Measurements from ENCODE around the gene MRGPRD.

Gene MRGPRD

DNA sequence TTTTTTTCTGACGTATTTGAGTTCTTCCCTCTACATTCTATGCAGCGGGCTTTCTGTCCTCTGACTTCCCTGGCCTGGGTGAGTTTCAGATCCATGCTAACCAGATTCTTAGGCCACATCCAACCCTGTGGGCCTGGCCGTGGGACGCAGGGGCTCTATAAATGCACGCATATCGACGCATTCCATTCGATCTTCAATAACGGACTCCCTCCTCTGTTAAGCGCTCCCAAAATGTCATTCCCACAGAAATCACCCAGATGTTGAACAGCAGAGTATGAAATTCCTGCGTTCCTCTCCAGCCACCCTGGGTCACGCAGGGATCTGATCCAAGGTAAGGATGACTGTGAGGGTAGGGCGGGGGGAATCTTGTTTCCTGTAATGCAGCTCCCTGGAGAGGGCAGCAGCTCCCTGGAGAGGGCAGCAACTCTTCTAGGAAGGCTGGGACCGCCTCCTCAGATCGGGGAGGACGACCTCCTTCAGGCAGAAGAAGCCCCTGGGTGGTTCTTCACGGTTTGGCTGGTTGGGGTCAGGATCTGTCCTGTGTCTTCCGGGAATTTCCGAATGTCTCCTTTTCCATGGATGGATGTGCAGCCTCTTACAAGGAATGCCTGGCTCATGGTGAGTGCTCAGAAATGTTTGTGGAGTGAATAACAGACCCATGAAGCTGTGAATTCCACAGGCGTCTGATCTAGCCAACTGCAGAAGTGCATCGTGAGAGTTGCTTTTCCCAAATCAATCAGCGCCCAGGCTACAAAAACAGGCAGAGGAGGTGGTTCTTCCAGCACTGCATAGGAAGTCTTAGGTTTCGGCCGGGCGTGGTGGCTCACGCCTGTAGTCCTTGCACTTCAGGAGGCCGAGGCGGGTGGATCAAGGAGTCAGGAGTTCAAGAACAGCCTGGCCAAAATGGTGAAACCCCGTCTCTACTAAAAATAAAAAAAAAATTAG, 12.2 kb downstream of the MRGPRD start:
- no peak overlapping the region for H2AFZ ChIP-seq (ENCODE audit: low read depth, low read length)
- TF ChIP-seq, protein P1, sequence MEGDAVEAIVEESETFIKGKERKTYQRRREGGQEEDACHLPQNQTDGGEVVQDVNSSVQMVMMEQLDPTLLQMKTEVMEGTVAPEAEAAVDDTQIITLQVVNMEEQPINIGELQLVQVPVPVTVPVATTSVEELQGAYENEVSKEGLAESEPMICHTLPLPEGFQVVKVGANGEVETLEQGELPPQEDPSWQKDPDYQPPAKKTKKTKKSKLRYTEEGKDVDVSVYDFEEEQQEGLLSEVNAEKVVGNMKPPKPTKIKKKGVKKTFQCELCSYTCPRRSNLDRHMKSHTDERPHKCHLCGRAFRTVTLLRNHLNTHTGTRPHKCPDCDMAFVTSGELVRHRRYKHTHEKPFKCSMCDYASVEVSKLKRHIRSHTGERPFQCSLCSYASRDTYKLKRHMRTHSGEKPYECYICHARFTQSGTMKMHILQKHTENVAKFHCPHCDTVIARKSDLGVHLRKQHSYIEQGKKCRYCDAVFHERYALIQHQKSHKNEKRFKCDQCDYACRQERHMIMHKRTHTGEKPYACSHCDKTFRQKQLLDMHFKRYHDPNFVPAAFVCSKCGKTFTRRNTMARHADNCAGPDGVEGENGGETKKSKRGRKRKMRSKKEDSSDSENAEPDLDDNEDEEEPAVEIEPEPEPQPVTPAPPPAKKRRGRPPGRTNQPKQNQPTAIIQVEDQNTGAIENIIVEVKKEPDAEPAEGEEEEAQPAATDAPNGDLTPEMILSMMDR (IDR thresholded peaks at IDR 0.05; ENCODE audit: borderline replicate concordance, extremely low read depth, low read length, poor library complexity, severe bottlenecking), result no peak
- no peaks in the 10 kb centered on the region for H4K20me1 ChIP-seq (ENCODE audit: insufficient read depth, low read length)
- DNase-seq (no peak), ATAC-seq (ENCODE audit: insufficient read depth, low read depth) (no peak)
- H3K27ac ChIP-seq (ENCODE audit: low read length), result no peak overlapping the region
- H3K36me3 ChIP-seq (ENCODE audit: insufficient read depth, low read length), result no peaks in the 10 kb centered on the region
- no peaks in the 10 kb centered on the region for H3K9me3 ChIP-seq (ENCODE audit: insufficient read depth, low read length, severe bottlenecking)
- H3K27me3 ChIP-seq (ENCODE audit: insufficient read depth, low read length, poor library complexity), result no peaks in the 10 kb centered on the region
- no peaks in the 10 kb centered on the region for H3K79me2 ChIP-seq (ENCODE audit: insufficient read depth, low read length)
- no peak overlapping the region for H3K4me3 ChIP-seq (ENCODE audit: low read depth in 1 of 2, low read length in 2 of 2)
- no peak overlapping the region for H3K9ac ChIP-seq (ENCODE audit: low read depth, low read length)
- no peaks in the 10 kb centered on the region for H3K4me1 ChIP-seq (ENCODE audit: insufficient read depth, low read length)
- no peak overlapping the region for H3K4me2 ChIP-seq (ENCODE audit: insufficient read depth, low read length)

DNA sequence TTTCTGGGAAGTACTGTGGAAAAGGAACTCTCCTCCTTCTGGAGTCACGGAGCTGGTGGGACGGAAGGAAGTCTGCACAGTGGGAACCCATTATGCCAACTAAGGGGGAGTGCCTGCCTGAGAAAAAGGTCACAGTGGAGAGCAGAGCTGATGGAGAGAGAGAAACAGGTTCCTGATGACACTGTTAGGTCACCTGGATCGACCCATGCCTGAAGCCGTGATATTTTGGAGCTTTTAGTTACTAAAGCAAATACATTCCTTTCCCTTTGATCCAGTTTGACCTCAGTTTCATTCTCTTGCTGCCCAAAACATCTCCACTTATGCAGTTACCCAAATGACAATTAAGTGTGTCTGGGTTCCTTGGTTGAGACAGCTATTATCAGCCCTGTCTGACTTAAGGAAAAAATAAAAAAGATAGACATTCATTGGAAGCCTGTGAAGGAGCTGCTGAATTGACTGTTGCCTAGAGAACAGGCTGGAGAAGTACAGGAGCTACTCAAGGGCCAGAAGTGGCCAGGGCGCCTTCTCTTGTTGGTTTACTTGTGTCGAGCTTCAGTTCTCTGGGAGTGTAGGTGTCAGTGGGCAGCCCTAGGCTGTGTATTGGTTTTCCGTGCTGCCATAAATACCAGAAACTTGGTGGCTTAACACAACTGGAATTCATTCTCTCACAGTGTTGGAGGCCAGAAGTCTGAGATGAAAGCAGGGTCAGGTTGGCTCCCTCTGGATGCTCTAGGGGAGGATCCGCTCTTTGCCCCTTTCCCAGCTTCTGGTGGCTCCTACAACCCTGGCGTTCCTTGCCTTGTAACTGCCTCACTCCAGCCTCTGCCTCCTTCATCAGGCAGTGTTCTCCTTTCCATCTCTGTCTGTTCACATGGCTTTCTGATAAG, 13.6 kb downstream of the MRGPRD start:
- TF ChIP-seq, protein P1 (IDR thresholded peaks at IDR 0.05; ENCODE audit: borderline replicate concordance, extremely low read depth, low read length, poor library complexity, severe bottlenecking), result no peak
- TF ChIP-seq EZH2 (IDR thresholded peaks at IDR 0.05; ENCODE audit: borderline replicate concordance, low read depth, low read length, severe bottlenecking), result no peak
- no peaks in the 10 kb centered on the region for H3K36me3 ChIP-seq (ENCODE audit: insufficient read depth, low read length)
- H4K20me1 ChIP-seq (ENCODE audit: insufficient read depth, low read length), result no peaks in the 10 kb centered on the region
- no peaks in the 10 kb centered on the region for H3K9me3 ChIP-seq (ENCODE audit: insufficient read depth, low read length, severe bottlenecking)
- no peak overlapping the region for H3K27ac ChIP-seq (ENCODE audit: low read length)
- H2AFZ ChIP-seq (ENCODE audit: low read depth, low read length), result no peak overlapping the region
- H3K27me3 ChIP-seq (ENCODE audit: insufficient read depth, low read length, poor library complexity), result no peaks in the 10 kb centered on the region
- no peaks in the 10 kb centered on the region for H3K79me2 ChIP-seq (ENCODE audit: insufficient read depth, low read length)
- H3K4me1 ChIP-seq (ENCODE audit: insufficient read depth, low read length), result no peaks in the 10 kb centered on the region
- no peak overlapping the region for H3K4me3 ChIP-seq (ENCODE audit: low read depth in 1 of 2, low read length in 2 of 2)
- H3K4me2 ChIP-seq (ENCODE audit: insufficient read depth, low read length), result no peak overlapping the region
- ATAC-seq (ENCODE audit: insufficient read depth, low read depth) (no peak), DNase-seq (no peak)
- no peak overlapping the region for H3K9ac ChIP-seq (ENCODE audit: low read depth, low read length)

DNA sequence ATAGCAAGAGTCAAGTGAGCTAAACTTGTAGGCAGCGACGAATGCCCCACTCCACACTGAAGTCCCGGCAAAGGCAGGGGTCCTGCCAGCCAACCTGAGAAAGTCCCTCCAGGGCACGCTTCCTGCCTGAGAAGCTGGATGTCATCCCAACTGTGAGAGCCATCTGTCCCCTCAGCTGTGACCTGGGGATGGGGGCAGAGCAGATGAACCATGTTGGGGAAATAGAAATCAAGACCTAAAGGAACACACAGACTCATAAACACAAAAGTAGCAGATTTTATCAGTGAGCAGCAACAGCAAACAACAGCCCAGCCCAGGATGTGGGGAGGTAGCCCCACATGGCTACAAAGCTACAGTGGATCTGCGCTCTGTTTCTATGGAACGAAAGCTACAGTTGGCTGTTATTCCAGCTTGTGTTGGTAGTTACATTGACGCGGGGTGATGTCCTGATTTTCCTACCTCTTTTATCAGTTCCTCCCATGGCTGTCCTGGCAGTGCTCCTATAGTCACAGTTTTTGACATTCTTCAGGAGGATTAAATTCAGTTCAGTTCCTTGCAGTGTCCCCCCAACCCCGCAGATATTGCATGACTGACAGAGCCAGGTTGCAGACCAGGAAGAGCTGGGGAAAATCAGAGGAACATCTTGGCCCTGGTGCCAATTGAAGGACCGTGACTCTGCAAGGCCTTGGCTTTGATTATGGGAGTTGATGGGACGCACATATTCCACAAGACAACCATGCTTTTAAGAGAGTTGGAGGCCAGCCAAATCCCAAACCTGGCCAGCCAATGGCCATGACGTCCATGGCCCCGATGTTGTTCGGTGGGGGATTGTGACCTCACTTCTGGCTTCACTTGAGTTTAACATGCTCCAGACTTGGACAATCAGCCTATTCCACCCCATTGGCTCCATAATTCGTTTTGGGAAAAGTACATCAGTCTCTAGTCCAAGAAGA, 14.6 kb downstream of the MRGPRD start:
- no peak for DNase-seq
- ATAC-seq (ENCODE audit: insufficient read depth, low read depth), result no peak
- Histone ChIP-seq H3K36me3 (ENCODE audit: insufficient read depth, low read length) (no peaks in the 10 kb centered on the region), H3K4me3 (ENCODE audit: low read depth in 1 of 2, low read length in 2 of 2) (no peak overlapping the region), H3K4me1 (ENCODE audit: insufficient read depth, low read length) (no peaks in the 10 kb centered on the region), H3K9ac (ENCODE audit: low read depth, low read length) (no peak overlapping the region), H3K27ac (ENCODE audit: low read length) (no peak overlapping the region), H3K27me3 (ENCODE audit: insufficient read depth, low read length, poor library complexity) (no peaks in the 10 kb centered on the region), H2AFZ (ENCODE audit: low read depth, low read length) (no peak overlapping the region), H4K20me1 (ENCODE audit: insufficient read depth, low read length) (no peaks in the 10 kb centered on the region), H3K4me2 (ENCODE audit: insufficient read depth, low read length) (no peak overlapping the region), H3K79me2 (ENCODE audit: insufficient read depth, low read length) (no peaks in the 10 kb centered on the region), H3K9me3 (ENCODE audit: insufficient read depth, low read length, severe bottlenecking) (no peaks in the 10 kb centered on the region)
- TF ChIP-seq, protein P1 (IDR thresholded peaks at IDR 0.05; ENCODE audit: borderline replicate concordance, extremely low read depth, low read length, poor library complexity, severe bottlenecking), result no peak
- TF ChIP-seq EZH2 (IDR thresholded peaks at IDR 0.05; ENCODE audit: borderline replicate concordance, low read depth, low read length, severe bottlenecking), result no peak
